ENCODE results near the gene KRTAP12-2.

GRCh38 chr21:44626673-44627143 lies 40.0 kb downstream of the KRTAP12-2 start, which contains the start of gene KRTAP10-9:
- no peak for TF ChIP-seq ZNF274 (IDR thresholded peaks at IDR 0.05; ENCODE audit: low read depth, low read length)
- no peak for TF ChIP-seq SUZ12 (IDR thresholded peaks at IDR 0.05; ENCODE audit: extremely low read depth, insufficient read depth, insufficient read length)
